Mucosa of gallbladder (tissue), 1 donor: ENCODE data around the gene CIB4. TPM values are rescaled to one million over a fixed set of nuclear protein-coding genes. Genes with fewer than 3 reads are reported as not detected.

Experiments used
- total RNA-seq: library from RNA; stranded (reverse); gene quantifications from one replicate; pipeline ENCODE4 v1.2.1, GENCODE V29; 2021
- donor health status: DM: no; HTN: no; CAD: no.

The CIB4 gene
- total RNA-seq, 1 donor from 2014 or later, result not detected

Other genes with a start within 250 kb of the CIB4 start
- 0.40 TPM for gene DRC1, start 239.4 kb downstream of the CIB4 start, total RNA-seq
- gene OTOF, start 163.2 kb downstream of the CIB4 start, total RNA-seq, result 0.09 TPM
- 9.1 TPM for gene KCNK3, start 51.4 kb upstream of the CIB4 start, total RNA-seq
- 33.0 TPM for gene SLC35F6, start 122.9 kb upstream of the CIB4 start, total RNA-seq
- 1.3 TPM for gene CENPA, start 144.7 kb upstream of the CIB4 start, total RNA-seq
- 0.26 TPM for gene DPYSL5, start 206.8 kb upstream of the CIB4 start, total RNA-seq